IMR-90 (cell line): ENCODE data around the gene TCP11. TPM values are rescaled to one million over a fixed set of nuclear protein-coding genes. Genes with fewer than 3 reads are reported as not detected.

Experiments used
- ATAC-seq: fragments of 200-7000 bp; cut with Tn5 transposase; 2 replicates; pipeline ENCODE4 v1.9.1; 2020; ENCODE audit warnings: low read depth, mild to moderate bottlenecking, moderate library complexity
- BruUV-seq: library from RNA; stranded (reverse); fragments of 400-500 nt; replicated peaks from 2 replicates; lab custom pipeline; 2021; lab: Mats Ljungman, UMichigan
- CTCF ChIA-PET: fragments of 300-600 bp; formaldehyde crosslinking; extraction: SDS; loops from one replicate; lab custom pipeline; 2021; ENCODE audit warnings: antibody characterized with exemption; lab: Yijun Ruan, JAX
- POLR2A ChIA-PET: fragments of 300-600 bp; sonication (Branson Sonifier 250); formaldehyde crosslinking; loops from one replicate; lab custom pipeline; 2022; ENCODE audit warnings: antibody characterized with exemption; ENCODE audit not compliant: unreplicated experiment; lab: Charles Lee
- DNase-seq: peaks from one replicate; pipeline ENCODE4 v3.0.0; 2013
- H2AFZ ChIP-seq: replicated peaks from 2 replicates; pipeline ENCODE3; 2013; ENCODE audit warnings: low read length, mild to moderate bottlenecking; ENCODE audit not compliant: poor library complexity
- H2AK5ac ChIP-seq: 2 replicates; pipeline ENCODE4 v1.6.1; 2013; ENCODE audit warnings: low read depth, low read length, inconsistent platforms
- H2AK9ac ChIP-seq: replicated peaks from 2 replicates; pipeline ENCODE3; 2013; ENCODE audit warnings: mild to moderate bottlenecking, low read depth, low read length, moderate library complexity; ENCODE audit not compliant: poor library complexity
- H2BK120ac ChIP-seq: 2 replicates; pipeline ENCODE4 v1.6.1; 2013; ENCODE audit warnings: low read depth, low read length, inconsistent platforms
- H2BK15ac ChIP-seq: 3 replicates; pipeline ENCODE4 v1.6.1; 2013; ENCODE audit warnings: low read depth, low read length, inconsistent platforms
- H2BK20ac ChIP-seq: 2 replicates; pipeline ENCODE4 v1.6.1; 2013; ENCODE audit warnings: low read depth, mild to moderate bottlenecking, inconsistent platforms, low read length, moderate library complexity
- H2BK5ac ChIP-seq: 2 replicates; pipeline ENCODE4 v1.6.1; 2013; ENCODE audit warnings: mild to moderate bottlenecking, low read depth, low read length, inconsistent platforms; ENCODE audit not compliant: poor library complexity, severe bottlenecking
- H3K14ac ChIP-seq: replicated peaks from 2 replicates; pipeline ENCODE4 v1.6.1; 2013; ENCODE audit warnings: low read depth, low read length, inconsistent platforms
- H3K18ac ChIP-seq: 2 replicates; pipeline ENCODE4 v1.6.1; 2013; ENCODE audit warnings: low read depth, low read length, control low read depth
- H3K23ac ChIP-seq: 2 replicates; pipeline ENCODE4 v1.6.1; 2013; ENCODE audit warnings: low read depth, low read length, inconsistent platforms
- H3K27ac ChIP-seq: 2 replicates; pipeline ENCODE4 v1.5.1; 2013; ENCODE audit warnings: mild to moderate bottlenecking, control low read depth, low read length; ENCODE audit not compliant: insufficient read depth
- H3K27me3 ChIP-seq: 2 replicates; pipeline ENCODE4 v1.6.1; 2013; ENCODE audit warnings: low read length; ENCODE audit not compliant: control insufficient read depth, insufficient read depth
- H3K36me3 ChIP-seq: 2 replicates; pipeline ENCODE4 v1.6.1; 2013; ENCODE audit warnings: low read length, mixed read lengths; ENCODE audit not compliant: control insufficient read depth, insufficient read depth
- H3K4ac ChIP-seq: 2 replicates; pipeline ENCODE4 v1.6.1; 2013; ENCODE audit warnings: low read depth, low read length, inconsistent platforms
- H3K4me1 ChIP-seq: 2 replicates; pipeline ENCODE4 v1.6.1; 2013; ENCODE audit warnings: low read length, mixed read lengths; ENCODE audit not compliant: control insufficient read depth, insufficient read depth
- H3K4me2 ChIP-seq: 2 replicates; pipeline ENCODE4 v1.6.1; 2013; ENCODE audit warnings: low read depth, mild to moderate bottlenecking, control low read depth, low read length, moderate library complexity
- H3K4me3 ChIP-seq: 2 replicates; pipeline ENCODE4 v1.5.1; 2013; ENCODE audit warnings: low read depth, mild to moderate bottlenecking, control low read depth, low read length, moderate library complexity; ENCODE audit not compliant: insufficient read depth
- H3K56ac ChIP-seq: 2 replicates; pipeline ENCODE4 v1.6.1; 2013; ENCODE audit warnings: low read length, inconsistent platforms; ENCODE audit not compliant: insufficient read depth; ENCODE audit errors: extremely low read depth
- H3K79me1 ChIP-seq, 2 experiments: 2 replicates each; pipeline ENCODE4 v1.6.1; 2013; ENCODE audit warnings: low read length in 2 of 2, inconsistent platforms in 1 of 2, low read depth in 1 of 2
- H3K9ac ChIP-seq: 2 replicates; pipeline ENCODE4 v1.6.1; 2013; ENCODE audit warnings: low read depth, low read length, control low read depth
- H3K9me1 ChIP-seq: 2 replicates; pipeline ENCODE4 v1.6.1; 2013; ENCODE audit warnings: low read length, inconsistent platforms; ENCODE audit not compliant: insufficient read depth
- H3K9me3 ChIP-seq: 2 replicates; pipeline ENCODE4 v1.6.1; 2013; ENCODE audit warnings: low read length; ENCODE audit not compliant: control insufficient read depth, insufficient read depth
- H4K20me1 ChIP-seq: 2 replicates; pipeline ENCODE4 v1.6.1; 2013; ENCODE audit warnings: low read length, inconsistent platforms; ENCODE audit not compliant: insufficient read depth
- H4K5ac ChIP-seq: 2 replicates; pipeline ENCODE4 v1.6.1; 2013; ENCODE audit warnings: mild to moderate bottlenecking, low read depth, low read length, control low read depth
- H4K8ac ChIP-seq, 2 experiments: 2 replicates each; pipeline ENCODE4 v1.6.1; 2013; ENCODE audit warnings: low read depth in 2 of 2, low read length in 2 of 2, control low read depth in 1 of 2, inconsistent platforms in 1 of 2
- H4K91ac ChIP-seq: 2 replicates; pipeline ENCODE4 v1.6.1; 2013; ENCODE audit warnings: low read depth, low read length, inconsistent platforms; ENCODE audit not compliant: insufficient read depth
- NFE2L2 ChIP-seq: fragments of 150-350 bp; IDR thresholded peaks from 2 replicates; pipeline ENCODE4 v1.6.1; 2016; ENCODE audit warnings: low read depth, mild to moderate bottlenecking, low read length
- RCOR1 ChIP-seq: IDR thresholded peaks from 2 replicates; pipeline ENCODE4 v1.6.1; 2012; ENCODE audit warnings: mild to moderate bottlenecking, low read length, improper control_type of control experiment; ENCODE audit not compliant: insufficient replicate concordance
- SMC3 ChIP-seq: fragments of 150-350 bp; IDR thresholded peaks from 2 replicates; pipeline ENCODE4 v1.6.1; 2016; ENCODE audit warnings: low read depth, mild to moderate bottlenecking, antibody characterized with exemption, low read length, moderate library complexity
- USF2 ChIP-seq: fragments of 150-350 bp; IDR thresholded peaks from 2 replicates; pipeline ENCODE4 v1.6.1; 2017; ENCODE audit warnings: mild to moderate bottlenecking, antibody characterized with exemption, low read length, low read depth
- WGBS, 2 experiments: methylation state at CpG; one replicate each; pipeline versions ENCODE4 v1.1.5 to v1.1.7; 2013; ENCODE audit warnings: missing lambda C conversion rate in 2 of 2; ENCODE audit not compliant: insufficient read length in 1 of 2; ENCODE audit errors: extremely low coverage in 2 of 2; 5-methylcytosine and 5-hydroxymethylcytosine counted together
- dilution Hi-C: fragments of 300-500 bp; cut with HindIII; formaldehyde crosslinking; loops from one replicate; pipeline ENCODE4 v1.14.3; 2018; ENCODE audit warnings: low sequenced_read_pairs; ENCODE audit not compliant: unreplicated experiment
- in situ Hi-C: fragments of 300-500 bp; cut with MboI; formaldehyde crosslinking; loops from 3 replicates; pipeline ENCODE4 v1.14.3; 2019; ENCODE audit warnings: low sequenced_read_pairs, inconsistent platforms, mixed read lengths
- intact Hi-C: fragments of 100-400 bp; cut with micrococcal nuclease; formaldehyde crosslinking; loops from 2 replicates; pipeline ENCODE4 v1.10.0; 2022
- polyA plus RNA-seq, 3 experiments: library from polyadenylated mRNA; depleted of rRNA; stranded (reverse); fragments of >200 nt; gene quantifications; 2 replicates each; pipeline ENCODE4 v1.2.3, GENCODE V29; 2012; ENCODE audit warnings: low replicate concordance in 1 of 3
- total RNA-seq: library from RNA; depleted of rRNA; stranded (reverse); fragments of >200 nt; gene quantifications from 2 replicates; pipeline ENCODE4 v1.2.3, GENCODE V29; 2012

The TCP11 gene
- total and polyA plus RNA-seq, 2 of the 4 experiments (the other 2 are of a cell fraction) = 0.34 to 0.36 TPM

GRCh38 chr6:35142588-35143569 lies 1.7 kb upstream of the TCP11 start:
- H3K18ac ChIP-seq = no peak overlapping the region
- H3K9me1 ChIP-seq = no peaks in the 10 kb centered on the region
- DNase-seq (peak; percentile 43), ATAC-seq (peak; percentile 41; the same call in 1 of the 2 replicates)
- H3K27ac ChIP-seq = no peak overlapping the region
- H2BK5ac ChIP-seq = no peak overlapping the region
- ChIA-PET POLR2A (no interaction called here), CTCF (no interaction called here)
- no peak overlapping the region for H2BK120ac ChIP-seq
- no peak overlapping the region for H3K4me2 ChIP-seq
- H4K20me1 ChIP-seq = no peaks in the 10 kb centered on the region
- no peak overlapping the region for H3K23ac ChIP-seq
- peak overlapping the region; percentile 34; the same call in 1 of the 3 replicates for H2BK15ac ChIP-seq
- no peak overlapping the region for H3K9ac ChIP-seq
- H3K27me3 ChIP-seq = no peaks in the 10 kb centered on the region
- peak overlapping the region; percentile 38 for H2AFZ ChIP-seq
- peaks cover 6% of the 10 kb centered on the region for H3K4me1 ChIP-seq
- no peak overlapping the region for H4K91ac ChIP-seq
- no peaks in the 10 kb centered on the region for H3K36me3 ChIP-seq
- no peak overlapping the region for H4K8ac ChIP-seq
- peak overlapping the region; percentile 17 for H2AK9ac ChIP-seq
- no peak overlapping the region for H2BK20ac ChIP-seq
- no peak overlapping the region for H2AK5ac ChIP-seq
- no peak overlapping the region for H3K4me3 ChIP-seq
- H3K14ac ChIP-seq = no peak overlapping the region
- intact Hi-C loops = loop anchor here (10.0 kb wide), 1 partner anchor 312 kb away; the partner anchor contains the start of gene FANCE
- TF ChIP-seq RCOR1 (no peak), SMC3 (no peak), NFE2L2 (no peak), USF2 (no peak)
- no peak overlapping the region; the same call in 1 of the 2 replicates for H4K5ac ChIP-seq
- in situ Hi-C loops = loop anchor here (25.0 kb wide), 1 partner anchor 981 kb away; no protein-coding TSS in a partner anchor
- BruUV-seq = no TSS peak
- H3K4ac ChIP-seq = 0 out of 2 replicates have a peak overlapping the region, but pooled peaks have one; percentile 4
- no peak overlapping the region for H3K56ac ChIP-seq
- no peaks in the 10 kb centered on the region for H3K9me3 ChIP-seq
- WGBS, 2 experiments = no CpG with 5 or more reads among the region's 5 CpGs
- dilution Hi-C loops = no loop called here
- H3K79me1 ChIP-seq = no peaks in the 10 kb centered on the region
